ENCODE data around the gene COA8.

The COA8 gene

GRCh38 chr14:103546652-103547454 is 15.9 kb upstream of the COA8 start:
- H3K4me3 ChIP-seq (ENCODE audit: low read depth, low read length) = no peak overlapping the region
- no peak overlapping the region for H3K9ac ChIP-seq (ENCODE audit: low read depth, low read length)
- H3K27me3 ChIP-seq (ENCODE audit: control insufficient read depth, insufficient read depth, low read length) = no peaks in the 10 kb centered on the region
- H3K4me1 ChIP-seq (ENCODE audit: control insufficient read depth, insufficient read depth, low read length) = peaks cover 19% of the 10 kb centered on the region
- no peaks in the 10 kb centered on the region for H3K36me3 ChIP-seq (ENCODE audit: control insufficient read depth, insufficient read depth, low read length)
- H3K9me3 ChIP-seq (ENCODE audit: control insufficient read depth, insufficient read depth, low read length) = no peaks in the 10 kb centered on the region
- no peak overlapping the region for H3K27ac ChIP-seq (ENCODE audit: low read depth, low read length)

- H3K27me3 ChIP-seq (ENCODE audit: control insufficient read depth, insufficient read depth, low read length) = no peaks in the 10 kb centered on the region
- no peak overlapping the region for H3K9ac ChIP-seq (ENCODE audit: low read depth, low read length)
- H3K4me3 ChIP-seq (ENCODE audit: low read depth, low read length) = no peak overlapping the region
- no peak overlapping the region for H3K27ac ChIP-seq (ENCODE audit: low read depth, low read length)
- H3K4me1 ChIP-seq (ENCODE audit: control insufficient read depth, insufficient read depth, low read length) = peaks cover 12% of the 10 kb centered on the region
- H3K9me3 ChIP-seq (ENCODE audit: control insufficient read depth, insufficient read depth, low read length) = no peaks in the 10 kb centered on the region
- no peaks in the 10 kb centered on the region for H3K36me3 ChIP-seq (ENCODE audit: control insufficient read depth, insufficient read depth, low read length)
Observed at GRCh38 chr14:103547455-103547940, 15.3 kb upstream of the COA8 start.

GRCh38 chr14:103547941-103548462 is 14.8 kb upstream of the COA8 start:
- no peaks in the 10 kb centered on the region for H3K27me3 ChIP-seq (ENCODE audit: control insufficient read depth, insufficient read depth, low read length)
- H3K27ac ChIP-seq (ENCODE audit: low read depth, low read length) = no peak overlapping the region
- no peak overlapping the region for H3K4me3 ChIP-seq (ENCODE audit: low read depth, low read length)
- no peaks in the 10 kb centered on the region for H3K9me3 ChIP-seq (ENCODE audit: control insufficient read depth, insufficient read depth, low read length)
- H3K36me3 ChIP-seq (ENCODE audit: control insufficient read depth, insufficient read depth, low read length) = no peaks in the 10 kb centered on the region
- peaks cover 10% of the 10 kb centered on the region for H3K4me1 ChIP-seq (ENCODE audit: control insufficient read depth, insufficient read depth, low read length)
- no peak overlapping the region for H3K9ac ChIP-seq (ENCODE audit: low read depth, low read length)

- no peaks in the 10 kb centered on the region for H3K36me3 ChIP-seq (ENCODE audit: control insufficient read depth, insufficient read depth, low read length)
- no peak overlapping the region for H3K9ac ChIP-seq (ENCODE audit: low read depth, low read length)
- no peaks in the 10 kb centered on the region for H3K27me3 ChIP-seq (ENCODE audit: control insufficient read depth, insufficient read depth, low read length)
- H3K4me1 ChIP-seq (ENCODE audit: control insufficient read depth, insufficient read depth, low read length) = peaks cover 3% of the 10 kb centered on the region; the same call in 1 of the 2 replicates
- no peak overlapping the region for H3K4me3 ChIP-seq (ENCODE audit: low read depth, low read length)
- no peak overlapping the region for H3K27ac ChIP-seq (ENCODE audit: low read depth, low read length)
- H3K9me3 ChIP-seq (ENCODE audit: control insufficient read depth, insufficient read depth, low read length) = no peaks in the 10 kb centered on the region
Observed at GRCh38 chr14:103548463-103549351, 14.1 kb upstream of the COA8 start.

- Histone ChIP-seq H3K9ac (ENCODE audit: low read depth, low read length) (no peak overlapping the region), H3K36me3 (ENCODE audit: control insufficient read depth, insufficient read depth, low read length) (no peaks in the 10 kb centered on the region), H3K27ac (ENCODE audit: low read depth, low read length) (no peak overlapping the region), H3K9me3 (ENCODE audit: control insufficient read depth, insufficient read depth, low read length) (no peaks in the 10 kb centered on the region), H3K27me3 (ENCODE audit: control insufficient read depth, insufficient read depth, low read length) (no peaks in the 10 kb centered on the region), H3K4me1 (ENCODE audit: control insufficient read depth, insufficient read depth, low read length) (no peaks in the 10 kb centered on the region), H3K4me3 (ENCODE audit: low read depth, low read length) (no peak overlapping the region)
Observed at GRCh38 chr14:103549361-103550311, 13.1 kb upstream of the COA8 start.

GRCh38 chr14:103550451-103551337 is 12.1 kb upstream of the COA8 start:
- H3K36me3 ChIP-seq (ENCODE audit: control insufficient read depth, insufficient read depth, low read length) = no peaks in the 10 kb centered on the region
- H3K4me3 ChIP-seq (ENCODE audit: low read depth, low read length) = no peak overlapping the region
- H3K4me1 ChIP-seq (ENCODE audit: control insufficient read depth, insufficient read depth, low read length) = no peaks in the 10 kb centered on the region
- no peaks in the 10 kb centered on the region for H3K27me3 ChIP-seq (ENCODE audit: control insufficient read depth, insufficient read depth, low read length)
- H3K9me3 ChIP-seq (ENCODE audit: control insufficient read depth, insufficient read depth, low read length) = no peaks in the 10 kb centered on the region
- H3K27ac ChIP-seq (ENCODE audit: low read depth, low read length) = no peak overlapping the region
- no peak overlapping the region for H3K9ac ChIP-seq (ENCODE audit: low read depth, low read length)

GRCh38 chr14:103551338-103551762 is 11.4 kb upstream of the COA8 start:
- H3K36me3 ChIP-seq (ENCODE audit: control insufficient read depth, insufficient read depth, low read length) = no peaks in the 10 kb centered on the region
- H3K4me1 ChIP-seq (ENCODE audit: control insufficient read depth, insufficient read depth, low read length) = no peaks in the 10 kb centered on the region
- H3K9me3 ChIP-seq (ENCODE audit: control insufficient read depth, insufficient read depth, low read length) = no peaks in the 10 kb centered on the region
- H3K4me3 ChIP-seq (ENCODE audit: low read depth, low read length) = no peak overlapping the region
- no peak overlapping the region for H3K9ac ChIP-seq (ENCODE audit: low read depth, low read length)
- H3K27me3 ChIP-seq (ENCODE audit: control insufficient read depth, insufficient read depth, low read length) = no peaks in the 10 kb centered on the region
- no peak overlapping the region for H3K27ac ChIP-seq (ENCODE audit: low read depth, low read length)

- Histone ChIP-seq H3K9ac (ENCODE audit: low read depth, low read length) (no peak overlapping the region), H3K27me3 (ENCODE audit: control insufficient read depth, insufficient read depth, low read length) (no peaks in the 10 kb centered on the region), H3K4me3 (ENCODE audit: low read depth, low read length) (no peak overlapping the region), H3K36me3 (ENCODE audit: control insufficient read depth, insufficient read depth, low read length) (peaks cover 3% of the 10 kb centered on the region; the same call in 1 of the 2 replicates), H3K4me1 (ENCODE audit: control insufficient read depth, insufficient read depth, low read length) (no peaks in the 10 kb centered on the region), H3K27ac (ENCODE audit: low read depth, low read length) (no peak overlapping the region), H3K9me3 (ENCODE audit: control insufficient read depth, insufficient read depth, low read length) (no peaks in the 10 kb centered on the region)
Observed at GRCh38 chr14:103552011-103552845, 10.5 kb upstream of the COA8 start.

GRCh38 chr14:103552846-103553210 is 9.9 kb upstream of the COA8 start:
- Histone ChIP-seq H3K27me3 (ENCODE audit: control insufficient read depth, insufficient read depth, low read length) (no peaks in the 10 kb centered on the region), H3K9ac (ENCODE audit: low read depth, low read length) (no peak overlapping the region), H3K4me1 (ENCODE audit: control insufficient read depth, insufficient read depth, low read length) (no peaks in the 10 kb centered on the region), H3K4me3 (ENCODE audit: low read depth, low read length) (no peak overlapping the region), H3K27ac (ENCODE audit: low read depth, low read length) (no peak overlapping the region), H3K9me3 (ENCODE audit: control insufficient read depth, insufficient read depth, low read length) (no peaks in the 10 kb centered on the region), H3K36me3 (ENCODE audit: control insufficient read depth, insufficient read depth, low read length) (peaks cover 5% of the 10 kb centered on the region; the same call in 1 of the 2 replicates)
